ENCODE data around the gene PTPRM. TPM values are rescaled to one million over a fixed set of nuclear protein-coding genes. Genes with fewer than 3 reads are reported as not detected.

Gene PTPRM
- total RNA-seq, 1 donor from 2014 or later, result 13.9 TPM

DNA sequence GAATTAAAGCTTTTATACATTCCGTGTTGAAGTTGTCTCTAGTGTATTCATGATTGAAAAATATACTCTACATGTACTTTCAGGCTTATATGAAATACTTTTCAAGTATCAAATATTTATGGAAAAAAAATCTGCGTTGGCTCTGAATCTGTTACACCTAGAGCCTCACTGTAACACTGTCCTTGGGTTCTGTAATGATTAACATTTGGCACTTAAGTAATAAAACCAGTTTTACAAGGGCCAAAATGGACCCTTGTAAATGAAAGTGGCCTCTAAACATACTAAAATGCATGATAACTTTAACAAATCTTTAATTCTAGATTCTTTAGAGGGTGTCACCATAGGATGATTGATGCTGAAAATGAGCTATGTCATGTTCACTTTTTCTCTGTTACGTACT lies 162.8 kb downstream of the PTPRM start:
- Histone ChIP-seq H3K36me3 (no peaks in the 10 kb centered on the region), H3K27me3 (no peaks in the 10 kb centered on the region), H3K9ac (no peak overlapping the region), H2AFZ (replicated peaks) (no peak overlapping the region), H4K20me1 (ENCODE audit: low read depth) (no peaks in the 10 kb centered on the region), H3K9me3 (ENCODE audit: low read depth) (no peaks in the 10 kb centered on the region), H3K4me1 (no peaks in the 10 kb centered on the region), H3K79me2 (ENCODE audit: low read depth) (no peaks in the 10 kb centered on the region), H3F3A (ENCODE audit: low read depth) (no peaks in the 10 kb centered on the region), H3K27ac (no peak overlapping the region), H3K4me2 (no peak overlapping the region), H3K4me3 (no peak overlapping the region)
- no peak overlapping the region for H3K4me3 Mint-ChIP-seq
- no peak for DNase-seq (ENCODE audit: low spot score)
- no peaks in the 10 kb centered on the region for H3K36me3 Mint-ChIP-seq
- no peak overlapping the region for H3K27ac Mint-ChIP-seq
- TF ChIP-seq EZH2phosphoT487 (IDR thresholded peaks at IDR 0.05) (no peak), EZH2 (IDR thresholded peaks at IDR 0.05) (no peak)
- TF ChIP-seq, protein P1, sequence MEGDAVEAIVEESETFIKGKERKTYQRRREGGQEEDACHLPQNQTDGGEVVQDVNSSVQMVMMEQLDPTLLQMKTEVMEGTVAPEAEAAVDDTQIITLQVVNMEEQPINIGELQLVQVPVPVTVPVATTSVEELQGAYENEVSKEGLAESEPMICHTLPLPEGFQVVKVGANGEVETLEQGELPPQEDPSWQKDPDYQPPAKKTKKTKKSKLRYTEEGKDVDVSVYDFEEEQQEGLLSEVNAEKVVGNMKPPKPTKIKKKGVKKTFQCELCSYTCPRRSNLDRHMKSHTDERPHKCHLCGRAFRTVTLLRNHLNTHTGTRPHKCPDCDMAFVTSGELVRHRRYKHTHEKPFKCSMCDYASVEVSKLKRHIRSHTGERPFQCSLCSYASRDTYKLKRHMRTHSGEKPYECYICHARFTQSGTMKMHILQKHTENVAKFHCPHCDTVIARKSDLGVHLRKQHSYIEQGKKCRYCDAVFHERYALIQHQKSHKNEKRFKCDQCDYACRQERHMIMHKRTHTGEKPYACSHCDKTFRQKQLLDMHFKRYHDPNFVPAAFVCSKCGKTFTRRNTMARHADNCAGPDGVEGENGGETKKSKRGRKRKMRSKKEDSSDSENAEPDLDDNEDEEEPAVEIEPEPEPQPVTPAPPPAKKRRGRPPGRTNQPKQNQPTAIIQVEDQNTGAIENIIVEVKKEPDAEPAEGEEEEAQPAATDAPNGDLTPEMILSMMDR (IDR thresholded peaks at IDR 0.05), result no peak
- no peaks in the 10 kb centered on the region for H3K9me3 Mint-ChIP-seq
- no peaks in the 10 kb centered on the region for H3K4me1 Mint-ChIP-seq
- peaks cover 2% of the 10 kb centered on the region for H3K27me3 Mint-ChIP-seq (ENCODE audit: insufficient read depth, low read depth)

GRCh38 chr18:7730682-7731081 lies 163.6 kb downstream of the PTPRM start:
- Histone ChIP-seq H3K4me3 (no peak overlapping the region), H2AFZ (replicated peaks) (no peak overlapping the region), H3K9ac (no peak overlapping the region), H3F3A (ENCODE audit: low read depth) (no peaks in the 10 kb centered on the region), H3K36me3 (no peaks in the 10 kb centered on the region), H4K20me1 (ENCODE audit: low read depth) (no peaks in the 10 kb centered on the region), H3K27ac (no peak overlapping the region), H3K4me1 (no peaks in the 10 kb centered on the region), H3K79me2 (ENCODE audit: low read depth) (no peaks in the 10 kb centered on the region), H3K27me3 (no peaks in the 10 kb centered on the region), H3K4me2 (no peak overlapping the region), H3K9me3 (ENCODE audit: low read depth) (no peaks in the 10 kb centered on the region)
- Mint-ChIP-seq H3K27ac (no peak overlapping the region), H3K4me3 (no peak overlapping the region), H3K27me3 (ENCODE audit: insufficient read depth, low read depth) (peaks cover 2% of the 10 kb centered on the region), H3K36me3 (no peaks in the 10 kb centered on the region), H3K9me3 (no peaks in the 10 kb centered on the region), H3K4me1 (no peaks in the 10 kb centered on the region)
- no peak for DNase-seq (ENCODE audit: low spot score)
- TF ChIP-seq, protein P1 (IDR thresholded peaks at IDR 0.05), result no peak
- TF ChIP-seq EZH2phosphoT487 (IDR thresholded peaks at IDR 0.05) (no peak), EZH2 (IDR thresholded peaks at IDR 0.05) (no peak)

GRCh38 chr18:7733642-7734041 lies 166.5 kb downstream of the PTPRM start:
- H3K27ac Mint-ChIP-seq, result no peak overlapping the region
- Histone ChIP-seq H4K20me1 (ENCODE audit: low read depth) (no peaks in the 10 kb centered on the region), H2AFZ (replicated peaks) (no peak overlapping the region), H3K27me3 (no peaks in the 10 kb centered on the region), H3K9ac (no peak overlapping the region), H3K27ac (peak overlapping the region; percentile 11), H3F3A (ENCODE audit: low read depth) (no peaks in the 10 kb centered on the region), H3K4me1 (no peaks in the 10 kb centered on the region), H3K79me2 (ENCODE audit: low read depth) (no peaks in the 10 kb centered on the region), H3K9me3 (ENCODE audit: low read depth) (no peaks in the 10 kb centered on the region), H3K4me2 (no peak overlapping the region), H3K36me3 (no peaks in the 10 kb centered on the region), H3K4me3 (no peak overlapping the region)
- no peak for DNase-seq (ENCODE audit: low spot score)
- TF ChIP-seq EZH2 (IDR thresholded peaks at IDR 0.05), result no peak
- no peak for TF ChIP-seq EZH2phosphoT487 (IDR thresholded peaks at IDR 0.05)
- TF ChIP-seq, protein P1 (IDR thresholded peaks at IDR 0.05), result no peak
- H3K36me3 Mint-ChIP-seq, result no peaks in the 10 kb centered on the region
- H3K4me3 Mint-ChIP-seq, result no peak overlapping the region
- H3K27me3 Mint-ChIP-seq (ENCODE audit: insufficient read depth, low read depth), result peaks cover 2% of the 10 kb centered on the region
- H3K9me3 Mint-ChIP-seq, result no peaks in the 10 kb centered on the region
- no peaks in the 10 kb centered on the region for H3K4me1 Mint-ChIP-seq

Measured in neural progenitor cell (in vitro differentiated cells).